Panc1 (cell line): ENCODE measurements around the gene RPL38.

Experiments
- TF ChIP-seq, protein P1 (sequence below), 2 experiments: IDR thresholded peaks; 2 replicates each; pipeline ENCODE4 v1.6.1; 2011 to 2012; ENCODE audit warnings: low read depth in 2 of 2, control low read depth in 1 of 2, low read length in 1 of 2, mild to moderate bottlenecking in 1 of 2, moderate library complexity in 1 of 2; ENCODE audit not compliant: insufficient read depth in 1 of 2
- TF ChIP-seq, protein P2 (sequence below): fragments of 450-650 bp; IDR thresholded peaks from 2 replicates; pipeline ENCODE4 v1.5.1; 2017; ENCODE audit warnings: mild to moderate bottlenecking

DNA sequence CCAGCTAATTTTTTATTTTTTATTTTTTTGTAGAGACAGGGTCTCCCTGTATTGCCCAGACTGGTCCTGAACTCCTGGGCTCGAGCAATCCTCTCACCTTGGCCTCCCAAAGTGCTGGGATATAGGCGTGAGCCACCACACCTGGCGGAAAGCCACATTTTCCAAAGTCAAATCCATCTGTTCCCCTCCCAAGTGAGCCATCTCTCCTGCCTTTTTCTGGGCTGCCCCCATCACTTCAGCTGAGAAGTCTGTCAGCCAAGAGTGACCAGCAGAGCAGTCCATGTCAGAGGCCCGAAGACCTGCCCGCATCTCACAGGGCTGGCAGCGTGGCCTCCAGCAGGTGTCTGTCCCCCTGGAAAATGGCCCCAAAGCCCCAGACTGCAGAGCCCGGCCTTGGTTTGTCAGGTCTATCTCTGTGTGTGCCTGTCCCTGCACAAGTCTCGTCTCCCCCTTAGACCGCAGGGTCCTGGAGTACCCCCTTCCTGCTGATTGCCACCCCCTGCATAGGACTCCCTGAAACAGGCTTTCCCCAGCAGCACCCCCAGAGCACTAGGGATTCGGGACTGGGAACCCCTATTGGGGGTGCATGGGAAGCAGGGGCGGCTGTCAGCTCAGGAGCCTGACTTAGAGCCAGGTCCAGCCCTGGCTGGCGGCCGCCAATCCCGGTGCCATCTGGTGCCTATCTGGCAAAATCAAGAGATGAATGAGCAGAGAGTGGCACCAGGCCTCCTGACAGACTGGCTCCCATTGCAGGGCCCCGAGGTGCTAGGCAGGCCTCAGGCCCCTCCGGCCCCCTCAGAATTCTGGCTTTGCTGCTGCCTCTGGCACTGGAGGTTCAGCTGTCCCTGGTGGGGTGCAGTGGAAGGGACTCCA lies 17.7 kb downstream of the RPL38 start:
- TF ChIP-seq, protein P1, sequence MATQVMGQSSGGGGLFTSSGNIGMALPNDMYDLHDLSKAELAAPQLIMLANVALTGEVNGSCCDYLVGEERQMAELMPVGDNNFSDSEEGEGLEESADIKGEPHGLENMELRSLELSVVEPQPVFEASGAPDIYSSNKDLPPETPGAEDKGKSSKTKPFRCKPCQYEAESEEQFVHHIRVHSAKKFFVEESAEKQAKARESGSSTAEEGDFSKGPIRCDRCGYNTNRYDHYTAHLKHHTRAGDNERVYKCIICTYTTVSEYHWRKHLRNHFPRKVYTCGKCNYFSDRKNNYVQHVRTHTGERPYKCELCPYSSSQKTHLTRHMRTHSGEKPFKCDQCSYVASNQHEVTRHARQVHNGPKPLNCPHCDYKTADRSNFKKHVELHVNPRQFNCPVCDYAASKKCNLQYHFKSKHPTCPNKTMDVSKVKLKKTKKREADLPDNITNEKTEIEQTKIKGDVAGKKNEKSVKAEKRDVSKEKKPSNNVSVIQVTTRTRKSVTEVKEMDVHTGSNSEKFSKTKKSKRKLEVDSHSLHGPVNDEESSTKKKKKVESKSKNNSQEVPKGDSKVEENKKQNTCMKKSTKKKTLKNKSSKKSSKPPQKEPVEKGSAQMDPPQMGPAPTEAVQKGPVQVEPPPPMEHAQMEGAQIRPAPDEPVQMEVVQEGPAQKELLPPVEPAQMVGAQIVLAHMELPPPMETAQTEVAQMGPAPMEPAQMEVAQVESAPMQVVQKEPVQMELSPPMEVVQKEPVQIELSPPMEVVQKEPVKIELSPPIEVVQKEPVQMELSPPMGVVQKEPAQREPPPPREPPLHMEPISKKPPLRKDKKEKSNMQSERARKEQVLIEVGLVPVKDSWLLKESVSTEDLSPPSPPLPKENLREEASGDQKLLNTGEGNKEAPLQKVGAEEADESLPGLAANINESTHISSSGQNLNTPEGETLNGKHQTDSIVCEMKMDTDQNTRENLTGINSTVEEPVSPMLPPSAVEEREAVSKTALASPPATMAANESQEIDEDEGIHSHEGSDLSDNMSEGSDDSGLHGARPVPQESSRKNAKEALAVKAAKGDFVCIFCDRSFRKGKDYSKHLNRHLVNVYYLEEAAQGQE (IDR thresholded peaks at IDR 0.05; ENCODE audit: insufficient read depth in 1 of 2, low read depth in 2 of 2, low read length in 1 of 2) = no peak
- TF ChIP-seq, protein P2, sequence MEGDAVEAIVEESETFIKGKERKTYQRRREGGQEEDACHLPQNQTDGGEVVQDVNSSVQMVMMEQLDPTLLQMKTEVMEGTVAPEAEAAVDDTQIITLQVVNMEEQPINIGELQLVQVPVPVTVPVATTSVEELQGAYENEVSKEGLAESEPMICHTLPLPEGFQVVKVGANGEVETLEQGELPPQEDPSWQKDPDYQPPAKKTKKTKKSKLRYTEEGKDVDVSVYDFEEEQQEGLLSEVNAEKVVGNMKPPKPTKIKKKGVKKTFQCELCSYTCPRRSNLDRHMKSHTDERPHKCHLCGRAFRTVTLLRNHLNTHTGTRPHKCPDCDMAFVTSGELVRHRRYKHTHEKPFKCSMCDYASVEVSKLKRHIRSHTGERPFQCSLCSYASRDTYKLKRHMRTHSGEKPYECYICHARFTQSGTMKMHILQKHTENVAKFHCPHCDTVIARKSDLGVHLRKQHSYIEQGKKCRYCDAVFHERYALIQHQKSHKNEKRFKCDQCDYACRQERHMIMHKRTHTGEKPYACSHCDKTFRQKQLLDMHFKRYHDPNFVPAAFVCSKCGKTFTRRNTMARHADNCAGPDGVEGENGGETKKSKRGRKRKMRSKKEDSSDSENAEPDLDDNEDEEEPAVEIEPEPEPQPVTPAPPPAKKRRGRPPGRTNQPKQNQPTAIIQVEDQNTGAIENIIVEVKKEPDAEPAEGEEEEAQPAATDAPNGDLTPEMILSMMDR = no peak
